ENCODE results near the gene HTR4.
"Not testable (repeated sequence)": the region's sequence is repeated elsewhere in the genome, so short reads cannot be mapped to it uniquely, and the experiment has no call there.

HTR4 gene

DNA sequence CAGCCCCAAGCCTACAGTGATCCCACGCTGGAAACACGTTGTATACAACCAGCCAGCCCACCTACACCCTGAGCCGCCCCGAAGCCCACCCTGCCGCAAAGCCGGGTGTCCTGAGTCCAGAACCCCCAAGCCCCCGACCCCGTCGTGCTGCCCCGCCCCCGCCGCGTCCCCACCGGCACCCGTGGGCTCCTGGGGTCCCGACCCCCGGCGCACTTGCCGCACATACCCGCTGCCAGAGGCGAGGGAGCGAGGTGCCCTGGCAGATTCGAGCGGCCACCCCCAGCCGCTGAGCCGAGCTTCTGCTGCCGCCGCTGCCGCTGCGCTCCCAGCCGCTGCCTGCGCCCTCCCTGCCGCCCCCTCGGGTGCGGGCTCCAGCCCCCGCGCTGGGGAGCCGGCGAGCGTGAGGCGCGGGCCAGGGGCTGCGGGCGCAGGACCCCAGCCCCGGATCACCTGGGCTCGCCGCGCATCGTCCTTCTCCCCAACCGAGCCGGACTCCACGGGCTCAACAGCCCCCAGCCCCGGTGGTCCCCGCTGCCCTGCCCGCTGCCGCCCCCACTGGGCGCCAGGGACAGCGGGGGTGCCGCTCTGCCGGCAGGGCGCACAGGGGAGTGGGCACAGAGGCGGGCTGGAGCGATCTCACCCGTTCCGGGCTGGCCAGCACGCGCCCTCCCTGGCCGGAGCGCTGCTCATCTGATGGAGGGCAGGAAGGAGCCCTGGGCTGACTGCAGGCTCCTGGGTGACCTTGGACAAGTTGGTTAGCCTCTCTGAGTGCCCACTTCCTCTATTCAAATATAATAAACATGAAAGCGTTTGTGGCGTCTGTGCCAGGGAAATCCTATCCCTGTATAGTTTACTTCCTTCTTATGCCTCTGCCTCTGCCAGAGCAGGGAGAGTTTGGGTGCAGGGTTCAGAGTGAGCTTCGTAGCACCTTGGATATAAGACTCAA, at the start of gene HTR4:
Gene HTR4 (minus strand): TSS at position 692 of the 946 bp plus-strand sequence. CDS start 17,513 bp downstream, outside the sequence.
- DNase-seq, result peak in 4 of 58 donors; percentile 0 to 43 (median 4)

- DNase-seq, result no peak
Measured at GRCh38 chr5:148702019-148702596, 47.8 kb upstream of the HTR4 start.

- DNase-seq, result no peak
Measured at GRCh38 chr5:148699028-148699427, 44.7 kb upstream of the HTR4 start.

DNA sequence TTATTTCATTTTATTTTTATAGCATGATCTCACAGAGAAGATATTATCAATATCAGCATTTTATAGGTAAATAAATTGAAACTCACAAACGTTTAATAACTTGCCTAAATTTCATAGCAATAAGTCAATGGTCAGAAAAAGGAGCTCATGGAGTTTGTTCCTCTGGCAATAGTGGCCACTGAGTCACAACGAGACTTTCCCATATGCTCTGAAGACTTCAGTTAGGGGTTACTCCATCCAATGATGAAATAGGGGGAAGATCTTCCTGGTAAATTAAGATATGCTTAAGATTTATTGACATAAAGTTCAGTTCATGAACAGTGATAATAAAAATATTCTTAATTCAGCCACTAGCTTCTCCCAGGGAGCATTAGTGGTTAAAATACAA, 43.5 kb upstream of the HTR4 start:
- no peak for DNase-seq

GRCh38 chr5:148697180-148697808, 43.0 kb upstream of the HTR4 start:
- peak in 30 of 58 donors; percentile 0 to 63 (median 7) for DNase-seq

GRCh38 chr5:148696187-148697036, 42.1 kb upstream of the HTR4 start:
- no peak for DNase-seq

GRCh38 chr5:148690945-148691344, 36.6 kb upstream of the HTR4 start:
- no peak for DNase-seq

- DNase-seq, result no peak
Measured at GRCh38 chr5:148688787-148689186, 34.5 kb upstream of the HTR4 start.

GRCh38 chr5:148687871-148688270, 33.5 kb upstream of the HTR4 start:
- DNase-seq, result no peak

- no peak for DNase-seq
Measured at GRCh38 chr5:148687427-148687826, 33.1 kb upstream of the HTR4 start.

- DNase-seq, result no peak
Measured at GRCh38 chr5:148686660-148687059, 32.3 kb upstream of the HTR4 start.

DNA sequence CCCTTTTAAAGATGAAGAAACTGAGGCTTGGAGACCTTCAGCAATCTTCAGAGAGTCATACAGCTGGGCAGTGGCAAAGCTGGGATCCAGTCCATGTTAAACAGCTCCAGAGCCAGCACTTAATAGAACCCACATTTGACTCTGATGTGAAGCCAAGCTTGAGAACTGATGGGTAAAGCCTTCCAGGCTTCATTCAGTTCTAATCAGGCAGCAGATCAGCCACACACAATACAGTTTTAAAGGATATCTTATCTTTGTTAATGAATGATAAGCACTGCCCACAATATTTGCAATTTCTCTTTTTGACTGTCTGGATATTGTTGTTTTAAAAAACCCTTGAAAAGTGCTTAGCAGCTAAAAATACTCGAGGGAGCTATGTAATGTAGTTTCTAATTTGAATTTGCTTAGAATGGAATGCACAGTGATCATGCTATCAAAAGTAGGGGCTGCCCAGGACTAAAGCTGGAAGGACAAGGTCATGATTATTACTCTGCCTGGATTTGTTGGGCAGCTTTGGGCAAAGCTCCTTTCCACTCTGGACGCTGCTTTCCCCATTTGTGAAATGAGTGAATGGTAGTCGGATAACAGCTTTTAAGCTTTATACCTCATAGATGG, 31.3 kb upstream of the HTR4 start:
- no peak for DNase-seq

DNA sequence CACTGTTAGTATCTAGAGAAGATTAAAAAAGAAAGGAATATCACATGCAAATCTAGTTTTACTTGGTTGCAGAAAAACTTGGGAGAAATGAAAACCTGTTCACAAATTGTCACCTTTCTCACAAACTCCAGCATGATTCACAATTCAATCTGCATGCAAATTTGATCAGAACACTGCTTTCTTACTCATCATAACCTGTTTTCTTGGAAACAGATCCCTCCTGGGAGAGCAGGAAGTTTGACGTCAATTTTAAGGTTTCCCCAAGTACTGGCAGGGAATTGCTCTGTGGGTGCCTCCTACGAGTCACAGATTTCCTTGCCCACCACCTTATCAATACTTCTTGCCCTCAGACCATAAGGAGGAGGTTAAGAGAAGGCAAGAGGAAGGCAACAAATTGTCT, 30.2 kb upstream of the HTR4 start:
- DNase-seq, result no peak

- DNase-seq, result no peak
Measured at GRCh38 chr5:148683651-148684050, 29.3 kb upstream of the HTR4 start.

GRCh38 chr5:148682058-148683026, 28.0 kb upstream of the HTR4 start:
- DNase-seq, result no peak

DNA sequence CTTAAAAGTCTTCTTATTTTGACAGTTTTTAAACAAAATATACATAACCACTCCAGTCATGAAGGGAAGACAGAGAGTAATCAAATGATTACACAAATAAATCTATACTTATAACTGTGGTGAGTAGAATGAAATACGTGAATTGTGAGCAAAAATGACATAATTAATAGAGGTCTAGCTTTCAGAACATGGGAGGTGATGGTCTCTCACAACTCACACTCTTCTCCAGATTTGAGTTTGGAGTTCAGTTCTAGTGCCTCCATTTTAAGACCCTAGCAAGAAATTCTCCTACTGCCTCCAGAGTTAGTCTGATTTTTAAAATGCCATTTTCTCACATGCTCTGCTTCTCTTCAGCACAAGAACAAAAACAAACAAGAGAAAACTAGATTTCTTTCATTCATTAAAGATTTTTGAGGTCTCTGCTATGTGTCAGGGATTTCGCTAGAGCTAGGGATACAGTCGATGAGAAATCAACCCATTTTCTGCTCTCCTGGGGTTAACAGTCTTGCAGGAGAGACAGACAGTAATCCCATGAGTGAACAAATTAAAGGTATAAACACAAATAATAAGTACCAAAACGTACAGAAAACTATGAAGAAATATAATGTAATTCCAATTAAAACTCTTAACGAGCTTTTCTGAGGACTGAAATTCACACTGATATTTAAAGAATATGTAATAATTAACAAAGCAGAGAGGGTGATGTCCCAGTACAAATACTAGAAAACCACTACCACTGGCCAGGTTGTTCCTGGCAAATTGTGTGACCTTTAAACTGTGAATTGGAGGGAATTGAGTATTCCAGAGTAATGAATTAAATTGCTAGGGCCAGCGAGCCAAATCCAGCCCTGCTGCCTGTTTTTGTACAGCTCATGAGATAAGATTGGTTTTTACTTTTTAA, 27.1 kb upstream of the HTR4 start:
- DNase-seq, result no peak

DNA sequence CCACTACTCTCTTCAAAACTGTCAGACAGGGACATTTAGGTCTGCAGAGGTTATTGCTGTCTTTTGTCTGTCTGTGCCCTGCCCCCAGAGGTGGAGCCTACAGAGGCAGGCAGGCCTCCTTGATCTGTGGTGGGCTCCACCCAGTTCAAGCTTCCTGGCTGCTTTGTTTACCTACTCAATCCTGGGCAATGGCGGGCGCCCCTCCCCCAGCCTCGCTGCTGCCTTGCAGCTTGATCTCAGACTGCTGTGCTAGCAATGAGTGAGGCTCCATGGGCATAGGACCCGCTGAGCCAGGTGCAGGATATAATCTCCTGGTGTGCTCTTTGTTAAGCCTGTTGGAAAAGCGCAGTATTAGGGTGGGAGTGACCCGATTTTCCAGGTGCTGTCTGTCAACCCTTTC, 19.4 kb upstream of the HTR4 start:
- DNase-seq, result not testable (repeated sequence)

DNA sequence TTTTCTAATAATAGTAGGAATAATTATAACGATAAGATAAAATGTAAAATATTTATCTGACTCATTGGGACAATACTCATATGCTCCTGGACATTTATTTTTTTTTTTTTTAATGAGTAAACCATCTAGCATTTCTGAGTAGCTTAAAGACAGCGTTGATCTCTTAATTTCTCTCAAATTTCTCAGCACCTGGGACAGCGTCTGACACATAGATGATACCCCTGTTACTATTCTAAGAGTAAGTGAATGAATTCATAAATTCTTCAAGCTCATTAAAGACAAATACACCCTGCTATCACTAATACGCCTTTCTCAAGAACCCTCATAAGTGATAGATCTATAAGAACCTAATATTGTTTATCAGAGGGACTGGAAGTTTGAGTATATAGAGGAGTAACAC, 12.0 kb upstream of the HTR4 start:
- DNase-seq, result no peak

DNA sequence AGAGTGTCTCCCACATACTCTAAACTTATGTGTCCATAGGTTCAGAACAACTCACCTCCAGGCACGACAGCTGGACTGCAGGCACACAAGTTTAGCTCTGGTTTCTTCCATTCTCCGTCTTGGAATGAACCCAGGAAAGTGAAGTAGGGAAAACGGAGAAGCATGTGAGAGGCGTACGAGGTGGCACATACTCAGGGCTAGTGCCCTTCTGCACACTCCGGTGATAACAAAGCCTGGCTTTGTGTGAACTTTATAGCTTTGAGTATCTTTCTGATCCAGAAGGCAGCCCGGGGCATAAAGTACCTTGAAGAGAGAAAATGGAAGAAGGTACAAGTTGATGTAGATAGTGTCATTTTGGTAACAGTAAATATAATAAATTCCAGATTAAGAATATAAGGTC, 11.1 kb upstream of the HTR4 start:
- no peak for DNase-seq

All from anterior cingulate cortex (tissue), 58 donors.